ENCODE results near the gene ZBTB22.
"Not testable (repeated sequence)": the region's sequence is repeated elsewhere in the genome, so short reads cannot be mapped to it uniquely, and the experiment has no call there.

ZBTB22 gene

DNA sequence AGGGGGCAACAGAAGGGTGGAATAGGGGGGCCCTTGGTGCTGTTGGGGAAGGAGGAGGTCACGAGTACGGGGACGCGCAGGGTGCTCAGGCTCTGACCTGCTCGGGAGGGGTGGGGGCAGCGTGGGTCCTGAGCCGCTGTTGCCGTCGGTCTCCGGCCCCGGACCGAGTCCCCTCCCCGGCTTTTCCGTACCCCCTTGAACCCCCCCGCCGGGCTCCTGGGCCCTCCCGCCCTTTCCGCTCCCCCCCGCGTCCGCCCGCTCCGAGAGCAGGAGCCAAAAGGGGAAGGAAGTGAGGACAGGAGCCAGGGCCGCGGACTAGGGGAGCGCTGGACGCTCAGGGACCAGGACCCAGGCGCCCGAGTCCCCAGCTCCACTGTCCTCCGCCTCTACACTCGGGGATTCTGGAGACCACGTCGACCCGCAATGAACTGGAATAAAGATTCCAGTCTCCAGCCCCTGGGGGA lies 18.7 kb downstream of the ZBTB22 start, which contains the start of gene RGL2:
Gene RGL2 (minus strand): TSS at position 170 of the 464 bp plus-strand sequence. CDS start 332 bp downstream, outside the sequence.
- DNase-seq = peak; percentile 73 to 75

- peak; percentile 88 to 90 for DNase-seq
Observed at GRCh38 chr6:33297956-33298772, 19.4 kb downstream of the ZBTB22 start.

DNA sequence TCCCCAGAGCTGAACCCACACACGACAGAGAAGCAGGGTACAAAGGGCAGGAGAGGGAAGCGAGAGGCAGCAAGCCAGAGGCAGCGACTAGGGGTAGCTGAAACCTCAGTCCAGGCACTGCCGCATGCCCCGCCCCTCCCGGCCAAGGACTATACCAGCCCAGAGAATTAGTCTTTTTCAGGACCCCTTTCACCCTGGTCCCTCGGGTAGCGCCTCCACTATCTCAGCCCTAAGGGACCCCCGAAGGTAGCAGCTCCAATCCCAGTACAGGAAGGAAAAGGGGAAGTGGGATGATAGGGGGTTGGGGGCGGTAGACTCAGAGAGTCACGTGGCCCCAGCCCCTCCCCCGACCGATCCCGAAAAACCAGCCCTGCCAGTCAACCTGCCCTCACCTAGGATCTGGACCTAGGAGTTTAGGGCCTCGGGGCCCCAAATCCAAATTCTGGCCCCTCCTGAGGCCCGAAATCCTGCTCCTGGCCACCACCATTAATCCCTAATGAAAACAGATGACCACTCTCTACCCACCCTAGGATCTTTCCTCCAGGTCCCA lies 20.1 kb downstream of the ZBTB22 start:
- no peak for DNase-seq

DNA sequence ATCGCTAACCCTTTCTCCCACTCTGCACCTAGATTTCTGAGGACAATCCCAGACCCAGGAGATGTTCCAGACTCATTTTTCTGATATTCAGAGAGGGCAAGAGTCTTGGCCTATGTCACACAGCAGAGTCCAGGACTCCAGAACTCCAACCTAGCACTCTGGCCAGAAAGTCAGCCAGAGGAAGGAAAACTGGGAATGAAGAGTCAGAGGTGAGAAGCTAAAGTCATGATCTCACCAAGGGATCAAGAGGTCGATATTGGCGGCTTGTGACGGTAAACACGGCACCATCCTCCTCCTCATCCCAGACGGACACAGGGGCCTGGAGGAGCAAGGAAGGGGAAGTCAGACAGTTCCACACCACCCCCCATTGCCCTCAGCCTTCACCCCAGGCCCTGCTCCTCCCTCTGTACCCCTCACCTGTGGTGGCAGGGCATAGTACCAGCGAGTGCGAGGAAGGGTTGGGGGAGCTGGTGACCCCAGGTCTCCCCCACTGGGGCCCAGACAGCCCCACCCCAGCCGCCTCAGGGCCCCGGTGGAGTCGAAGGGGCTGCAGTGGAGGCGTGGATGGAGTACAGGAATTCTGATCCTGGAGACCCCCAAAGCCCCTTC lies 20.6 kb downstream of the ZBTB22 start:
- no peak for DNase-seq

DNA sequence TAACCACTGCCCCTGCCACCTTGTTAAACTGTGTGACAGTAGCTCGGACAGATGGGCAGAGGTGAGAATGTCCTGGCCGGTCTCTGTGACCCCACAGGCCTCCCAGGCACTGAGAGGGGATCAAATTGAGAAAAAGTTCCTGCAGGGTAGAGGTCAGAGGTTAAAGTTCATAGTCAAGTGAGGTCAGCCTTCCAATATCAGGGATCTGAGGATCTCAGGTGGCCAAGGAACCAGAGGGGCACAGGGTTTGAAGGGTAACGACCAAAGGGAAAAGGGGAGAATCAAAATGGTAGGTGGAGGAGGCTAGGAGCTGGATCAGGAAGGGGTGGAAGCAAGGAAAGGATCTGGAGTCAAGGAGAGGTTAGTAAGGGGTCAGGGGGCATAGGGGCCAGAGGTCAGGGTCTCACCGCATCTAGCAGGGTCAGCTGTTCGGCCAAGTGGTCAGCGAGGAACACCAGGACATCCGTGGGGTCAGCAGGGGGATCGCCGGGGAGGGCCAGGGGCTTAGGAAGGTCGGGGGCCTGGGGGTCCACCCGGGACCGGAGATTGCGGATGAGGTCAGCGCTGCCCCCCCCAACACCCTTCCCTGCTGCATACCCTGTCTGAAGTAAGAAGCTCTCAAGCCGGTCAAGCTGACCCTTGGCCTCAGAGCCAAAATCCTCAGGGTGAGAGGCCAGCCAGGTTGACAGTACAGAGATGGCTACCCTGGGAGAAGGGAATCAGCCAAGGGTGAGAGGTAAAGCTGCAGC lies 21.7 kb downstream of the ZBTB22 start:
- no peak for DNase-seq

GRCh38 chr6:33294086-33294823 lies 23.3 kb downstream of the ZBTB22 start:
- no peak for DNase-seq

- no peak for DNase-seq
Observed at GRCh38 chr6:33292996-33293682, 24.4 kb downstream of the ZBTB22 start.

- DNase-seq = no peak
Observed at GRCh38 chr6:33290459-33290858, 27.1 kb downstream of the ZBTB22 start.

- DNase-seq = no peak
Observed at GRCh38 chr6:33289784-33290315, 27.7 kb downstream of the ZBTB22 start.

- peak; percentile 87 to 90 for DNase-seq
Observed at GRCh38 chr6:33288921-33289783, 28.4 kb downstream of the ZBTB22 start, which contains the start of the genes PFDN6 and WDR46. TSS of gene PFDN6 (plus strand) at chr6:33289601. CDS start at chr6:33289857, 256 bp downstream. TSS of gene WDR46 (minus strand) at chr6:33289239. CDS start at chr6:33289170, 69 bp downstream.

DNA sequence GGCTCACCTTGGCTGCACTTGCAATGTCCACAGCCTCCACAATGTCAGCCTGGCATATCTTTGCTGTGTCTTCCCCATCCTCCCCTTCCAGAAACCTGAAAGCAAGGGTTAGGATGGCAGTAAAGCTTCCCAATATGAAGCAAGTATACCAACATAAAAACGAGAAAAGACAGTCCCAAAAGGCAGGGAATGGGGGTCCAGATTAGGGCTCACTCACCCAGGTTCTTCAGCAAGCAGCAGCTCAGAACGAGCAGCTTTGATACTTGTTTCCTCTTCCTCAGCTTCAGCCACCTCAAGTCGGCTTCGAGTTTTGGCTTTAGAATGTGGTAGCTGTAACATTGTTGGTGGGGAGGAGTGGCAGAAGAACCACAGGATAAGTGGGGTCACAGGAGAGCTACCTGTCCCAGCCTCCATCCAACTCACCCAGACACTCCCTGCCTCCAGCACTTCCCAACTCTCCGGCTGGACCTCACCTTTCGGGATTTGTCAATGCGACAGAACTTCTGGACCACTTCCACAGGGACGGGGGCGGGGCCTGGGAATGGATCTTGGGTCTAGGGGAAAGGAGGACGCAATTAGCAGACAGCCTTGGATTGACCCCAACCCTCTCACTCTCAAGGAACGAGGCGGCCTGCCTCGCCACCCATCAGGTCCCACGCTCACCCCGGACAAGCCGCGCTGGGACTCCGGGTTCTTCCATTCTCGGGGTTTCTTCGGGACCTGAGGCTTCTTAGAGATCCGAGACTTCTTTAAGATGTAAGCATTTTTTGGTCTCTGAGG lies 29.2 kb downstream of the ZBTB22 start:
- DNase-seq = no peak

GRCh38 chr6:33286946-33287914 lies 30.3 kb downstream of the ZBTB22 start:
- no peak for DNase-seq

- DNase-seq = not testable (repeated sequence)
Observed at GRCh38 chr6:33285214-33285613, 32.3 kb downstream of the ZBTB22 start.

- no peak for DNase-seq
Observed at GRCh38 chr6:33280539-33280938, 37.0 kb downstream of the ZBTB22 start.

DNA sequence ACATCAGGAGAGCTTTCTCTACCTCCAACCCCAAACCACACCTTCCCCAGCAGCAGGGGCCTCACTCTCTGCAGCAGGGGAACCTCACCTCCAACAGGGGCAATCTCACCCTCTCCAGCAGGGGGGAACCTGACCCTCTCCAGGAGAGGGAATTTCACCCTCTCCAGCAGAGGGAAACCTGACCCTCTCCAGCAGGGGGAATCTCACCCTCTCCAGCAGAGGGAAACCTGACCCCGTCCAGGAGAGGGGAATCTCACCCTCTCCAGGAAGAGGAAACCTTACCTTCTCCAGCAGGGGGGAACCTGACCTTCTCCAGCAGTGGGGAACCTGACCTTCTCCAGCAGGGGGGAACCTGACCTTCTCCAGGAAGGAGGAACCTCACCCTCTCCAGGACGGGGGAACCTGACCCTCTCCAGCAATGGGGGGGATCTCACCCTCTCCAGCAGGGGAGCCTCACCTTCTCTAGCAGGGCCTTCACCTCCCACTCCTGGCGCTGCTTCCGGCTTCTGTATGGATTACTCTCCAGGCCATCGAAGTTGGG lies 37.5 kb downstream of the ZBTB22 start:
- no peak for DNase-seq

DNA sequence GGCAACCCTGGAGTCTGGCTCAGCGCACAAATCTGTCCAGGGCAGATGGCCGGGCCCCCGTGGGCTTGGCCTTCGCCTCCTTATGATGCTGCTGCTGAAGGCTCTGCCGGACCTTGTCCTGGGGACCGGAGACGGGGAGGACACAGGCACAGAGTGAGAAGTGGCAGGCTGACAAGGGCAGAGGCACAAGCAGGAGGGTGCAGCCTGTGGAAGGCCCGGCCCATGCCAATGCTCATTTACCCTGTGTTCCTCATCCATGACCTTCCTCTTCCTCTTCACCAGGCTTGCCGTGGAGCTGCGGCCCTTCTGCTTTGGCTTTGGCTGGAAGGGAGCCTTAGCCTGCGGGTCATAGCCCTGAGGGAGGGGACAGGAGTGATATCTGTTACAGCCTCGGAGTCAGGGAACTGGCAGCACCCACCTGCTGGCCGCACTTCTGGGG lies 38.3 kb downstream of the ZBTB22 start:
- DNase-seq = no peak

- DNase-seq = no peak
Observed at GRCh38 chr6:33278810-33279209, 38.7 kb downstream of the ZBTB22 start.

- DNase-seq = no peak
Observed at GRCh38 chr6:33278392-33278741, 39.2 kb downstream of the ZBTB22 start.

All from CD4-positive, alpha-beta T cell treated with Interleukin-4 for 1 hour (primary cell).